Endothelial cell (in vitro differentiated cells): Measurements from ENCODE around the gene TRAF5. TPM values are rescaled to one million over a fixed set of nuclear protein-coding genes. Genes with fewer than 3 reads are reported as not detected.

ENCODE experiments used
- total RNA-seq: library from RNA; stranded (reverse); fragmentation: NEBNext Ultra II Directional; extraction: Animal tissue kit (Norgen Biotek cat#: 25700); gene quantifications from one replicate; pipeline ENCODE4 v1.2.1, GENCODE V29; 2021; ENCODE audit not compliant: unreplicated experiment

The TRAF5 gene
- total RNA-seq, 1 donor from 2014 or later, result 14.5 TPM

Other genes starting within 250 kb of the TRAF5 start
- 0.10 TPM for gene KCNH1, start 192.7 kb upstream of the TRAF5 start, total RNA-seq
- gene RCOR3, start 67.5 kb upstream of the TRAF5 start, total RNA-seq, result 39.6 TPM
- 0.10 TPM for gene RD3, start 165.3 kb downstream of the TRAF5 start, total RNA-seq